Lower leg skin (tissue), 4 donors: ENCODE measurements around the gene CRACR2A. TPM values are rescaled to one million over a fixed set of nuclear protein-coding genes. Genes with fewer than 3 reads are reported as not detected.

Source experiments
- DNase-seq, 2 donors: peaks; one replicate each; pipeline ENCODE4 v3.0.0-alpha.2; 2019; ENCODE audit warnings: low spot score in 2 of 2
- H3K4me3 ChIP-seq: fragments of 200-600 bp; sonication (generic); 2 replicates; pipeline ENCODE4 v1.5.1; 2017; ENCODE audit warnings: mild to moderate bottlenecking, low read depth; ENCODE audit not compliant: poor library complexity, severe bottlenecking
- POLR2A ChIP-seq, 2 donors: fragments of 450-650 bp; IDR thresholded peaks; one replicate each; pipeline ENCODE4 v1.6.1; 2016 to 2017; ENCODE audit warnings: antibody characterized with exemption in 2 of 2, mild to moderate bottlenecking in 1 of 2, moderate library complexity in 1 of 2
- WGBS, 2 donors: methylation state at CpG; one replicate each; pipeline ENCODE4 v1.1.5; 2018; 5-methylcytosine and 5-hydroxymethylcytosine counted together
- intact Hi-C: fragments of 100-400 bp; cut with DNase I; formaldehyde crosslinking; loops from one replicate; pipeline ENCODE4 v1.15.0; 2023; ENCODE audit warnings: low total_unique reads
- total RNA-seq, 4 donors: library from RNA; depleted of rRNA; stranded (reverse); fragments of >200 nt; gene quantifications; one replicate each; pipeline ENCODE4 v1.1.0, GENCODE V29; 2016
- TF ChIP-seq, protein P1 (sequence below), 3 donors: fragments of 450-650 bp; IDR thresholded peaks; one replicate each; pipeline ENCODE4 v1.5.1; 2016; ENCODE audit warnings: antibody characterized with exemption in 3 of 3, mild to moderate bottlenecking in 3 of 3, moderate library complexity in 2 of 3

Gene CRACR2A
- total RNA-seq, 4 donors from 2014 or later, result 1.4 to 14.4 (median 6.6) TPM

DNA sequence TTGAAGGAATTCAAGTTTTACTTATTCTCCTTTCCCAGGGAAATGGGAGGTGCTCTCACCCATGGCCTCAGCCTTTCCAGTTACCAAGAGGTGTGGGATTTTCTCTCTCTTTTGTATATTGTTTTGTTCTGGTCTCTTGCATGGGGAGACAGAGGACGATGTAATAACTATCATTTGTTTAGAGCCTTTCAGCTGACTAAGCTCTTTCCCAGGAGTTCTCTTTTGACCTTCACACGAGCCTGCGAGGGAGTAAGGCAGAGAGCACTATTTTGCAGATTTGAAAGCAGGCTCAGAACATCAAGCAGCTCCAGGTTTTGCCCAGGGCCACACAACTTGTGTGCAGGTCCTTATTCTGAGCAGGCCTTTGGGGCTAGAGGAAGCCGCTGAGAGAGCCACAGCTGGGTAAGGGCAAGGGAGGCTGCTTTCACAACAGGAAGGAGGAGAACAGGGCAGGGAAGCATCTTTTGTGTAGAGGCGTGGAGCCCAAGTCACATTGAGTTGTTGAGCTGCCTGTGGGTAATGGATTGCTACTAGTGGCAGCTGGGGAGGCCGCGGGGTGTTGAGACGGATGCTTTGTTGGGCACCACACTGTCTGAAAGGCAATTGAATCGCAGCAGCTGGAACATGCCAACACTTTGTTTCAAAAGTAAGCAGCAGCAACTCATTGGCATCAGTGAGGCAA, 145.7 kb downstream of the CRACR2A start:
- intact Hi-C loops, result no loop called here
- 85 to 89% methylated on average over 9 of the region's 9 CpGs for WGBS, 2 donors

DNA sequence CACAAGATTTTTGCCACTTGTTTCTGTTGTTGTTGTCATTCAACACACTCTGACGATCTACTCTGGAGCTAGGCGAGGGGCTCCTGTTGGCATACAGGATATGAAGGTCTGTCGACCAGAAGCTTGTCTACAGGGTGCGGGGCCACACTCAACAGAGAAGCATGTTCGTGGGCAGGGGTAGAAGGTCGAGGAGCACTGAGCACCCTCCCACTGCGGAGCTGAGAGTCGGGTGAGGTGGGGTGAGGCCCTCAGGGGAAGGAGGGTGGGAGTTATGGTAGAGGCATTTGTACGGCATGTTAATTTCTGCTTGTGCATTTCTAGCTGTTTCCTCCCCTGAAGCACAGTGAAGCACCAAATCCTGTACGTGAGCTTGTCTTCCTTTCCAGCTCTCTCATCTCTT, 146.8 kb downstream of the CRACR2A start:
- TF ChIP-seq POLR2A (IDR thresholded peaks at IDR 0.05), result no peak
- TF ChIP-seq, protein P1, sequence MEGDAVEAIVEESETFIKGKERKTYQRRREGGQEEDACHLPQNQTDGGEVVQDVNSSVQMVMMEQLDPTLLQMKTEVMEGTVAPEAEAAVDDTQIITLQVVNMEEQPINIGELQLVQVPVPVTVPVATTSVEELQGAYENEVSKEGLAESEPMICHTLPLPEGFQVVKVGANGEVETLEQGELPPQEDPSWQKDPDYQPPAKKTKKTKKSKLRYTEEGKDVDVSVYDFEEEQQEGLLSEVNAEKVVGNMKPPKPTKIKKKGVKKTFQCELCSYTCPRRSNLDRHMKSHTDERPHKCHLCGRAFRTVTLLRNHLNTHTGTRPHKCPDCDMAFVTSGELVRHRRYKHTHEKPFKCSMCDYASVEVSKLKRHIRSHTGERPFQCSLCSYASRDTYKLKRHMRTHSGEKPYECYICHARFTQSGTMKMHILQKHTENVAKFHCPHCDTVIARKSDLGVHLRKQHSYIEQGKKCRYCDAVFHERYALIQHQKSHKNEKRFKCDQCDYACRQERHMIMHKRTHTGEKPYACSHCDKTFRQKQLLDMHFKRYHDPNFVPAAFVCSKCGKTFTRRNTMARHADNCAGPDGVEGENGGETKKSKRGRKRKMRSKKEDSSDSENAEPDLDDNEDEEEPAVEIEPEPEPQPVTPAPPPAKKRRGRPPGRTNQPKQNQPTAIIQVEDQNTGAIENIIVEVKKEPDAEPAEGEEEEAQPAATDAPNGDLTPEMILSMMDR (IDR thresholded peaks at IDR 0.05), result no peak
- intact Hi-C loops, result no loop called here
- no peak for DNase-seq
- WGBS, 2 donors, result 68 to 78% methylated on average over 10 of the region's 10 CpGs
- H3K4me3 ChIP-seq, result no peak overlapping the region

More for the DNA sequence above, 145.7 kb downstream of the CRACR2A start:
- H3K4me3 ChIP-seq, result no peak overlapping the region
- no peak for TF ChIP-seq POLR2A (IDR thresholded peaks at IDR 0.05)
- TF ChIP-seq, protein P1 (IDR thresholded peaks at IDR 0.05), result no peak
- DNase-seq, result no peak

DNA sequence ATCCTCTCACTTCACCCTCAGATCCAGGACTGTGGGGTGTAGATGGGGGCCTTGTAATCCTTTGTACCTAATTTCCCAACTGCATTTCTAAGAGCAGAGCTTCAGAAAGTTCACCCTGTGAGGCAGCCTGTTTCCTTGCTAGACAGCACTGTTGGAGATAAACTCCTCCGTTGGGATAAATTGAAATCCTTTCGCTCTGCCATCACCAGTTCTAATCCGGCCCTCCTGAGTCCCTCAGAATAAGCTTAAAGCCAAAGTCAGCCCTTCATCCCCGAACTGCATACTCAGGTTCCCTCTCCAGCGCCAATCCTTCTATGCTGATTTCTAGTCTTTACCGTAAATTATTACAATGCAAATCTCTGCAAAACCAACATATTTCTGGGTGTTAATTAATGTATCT, 147.2 kb downstream of the CRACR2A start:
- intact Hi-C loops, result no loop called here
- 61 to 64% methylated on average over 6 of the region's 6 CpGs for WGBS, 2 donors
- H3K4me3 ChIP-seq, result no peak overlapping the region
- TF ChIP-seq POLR2A (IDR thresholded peaks at IDR 0.05), result no peak
- TF ChIP-seq, protein P1 (IDR thresholded peaks at IDR 0.05), result no peak
- no peak for DNase-seq

DNA sequence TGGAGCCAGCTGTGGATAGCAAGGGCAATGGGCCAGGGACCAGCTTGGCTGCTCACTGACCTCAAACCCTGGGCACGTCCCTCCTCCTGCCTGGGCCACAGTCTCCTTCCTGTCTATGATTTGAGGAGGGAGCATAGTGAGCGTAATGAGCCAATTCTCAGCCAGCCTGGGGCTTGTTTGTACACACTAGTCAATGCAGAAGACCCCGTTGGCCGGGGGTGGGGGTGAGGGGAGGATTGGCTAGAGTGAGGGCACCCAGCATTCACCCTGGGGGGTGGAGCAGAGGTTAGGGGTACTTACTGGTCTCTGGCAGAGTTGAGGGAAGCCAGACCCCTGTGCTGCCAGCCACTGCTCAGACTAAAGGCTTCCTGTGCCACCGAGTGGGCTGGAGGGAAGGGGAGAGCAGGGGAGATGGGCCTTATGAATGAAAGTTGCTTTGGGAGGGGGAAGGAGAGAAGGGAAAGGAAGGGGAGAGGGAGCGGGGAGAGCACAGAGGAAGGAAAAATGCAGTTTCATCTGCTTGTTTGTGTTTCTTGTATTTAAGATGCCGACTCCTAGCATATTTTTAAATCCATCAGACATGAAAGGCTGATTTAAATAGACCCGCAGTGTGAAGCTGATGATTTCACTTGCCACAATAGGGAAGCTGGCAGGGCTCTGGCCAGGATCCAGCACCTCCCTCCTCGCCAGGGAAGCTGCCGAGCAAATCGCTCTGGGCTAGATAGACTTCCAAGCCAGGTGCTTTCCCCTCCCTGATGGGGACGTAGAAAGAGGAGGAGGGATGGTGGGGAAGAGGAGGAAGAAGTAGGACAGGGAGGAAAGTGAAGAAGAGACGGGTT, 147.9 kb downstream of the CRACR2A start:
- no peak for DNase-seq
- no peak overlapping the region for H3K4me3 ChIP-seq
- WGBS, 2 donors, result 7 to 9% methylated on average over 13 of the region's 13 CpGs
- intact Hi-C loops, result no loop called here
- TF ChIP-seq, protein P1 (IDR thresholded peaks at IDR 0.05), result no peak
- TF ChIP-seq POLR2A (IDR thresholded peaks at IDR 0.05), result no peak

DNA sequence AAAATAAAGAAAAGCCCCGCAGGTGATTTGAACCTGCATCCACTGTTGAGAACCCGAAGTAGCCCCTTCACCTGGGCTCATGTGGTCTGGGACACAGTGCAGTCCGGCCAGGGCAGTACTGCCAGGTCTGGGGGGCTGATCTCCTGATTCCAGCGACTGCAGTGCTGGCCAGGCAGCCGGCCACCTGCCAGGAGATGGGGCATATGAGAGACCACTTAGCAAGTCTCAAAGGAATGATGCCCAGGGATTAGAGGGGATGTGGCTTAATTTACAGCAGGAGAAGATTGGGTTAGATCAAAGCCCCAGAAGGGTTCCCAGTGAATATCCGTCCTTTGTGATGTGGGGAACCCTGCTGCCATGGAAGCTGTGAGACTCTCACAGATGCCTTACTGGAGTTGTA, 148.6 kb downstream of the CRACR2A start:
- 74 to 79% methylated on average over 6 of the region's 6 CpGs for WGBS, 2 donors
- intact Hi-C loops, result no loop called here
- TF ChIP-seq POLR2A (IDR thresholded peaks at IDR 0.05), result no peak
- TF ChIP-seq, protein P1 (IDR thresholded peaks at IDR 0.05), result no peak

More for the DNA sequence above, 148.6 kb downstream of the CRACR2A start:
- no peak for DNase-seq
- H3K4me3 ChIP-seq, result no peak overlapping the region
